CD14-positive monocyte (primary cell): ENCODE measurements around the gene OLFM1. TPM values are rescaled to one million over a fixed set of nuclear protein-coding genes. Genes with fewer than 3 reads are reported as not detected.

Experiments used
- DNase-seq, 3 donors: peaks; one replicate each; pipeline ENCODE4 v3.0.0-alpha.2; 2011 to 2022
- H2AFZ ChIP-seq: 2 replicates; pipeline ENCODE4 v1.6.0; 2012; ENCODE audit warnings: mild to moderate bottlenecking, low read depth, low read length, inconsistent platforms; ENCODE audit not compliant: insufficient read depth, poor library complexity, severe bottlenecking
- H3K27ac ChIP-seq, 2 donors: 1 replicate in 1 of 2; 2 replicates in 1 of 2; pipeline ENCODE4 v1.5.1; 2012 to 2013; ENCODE audit warnings: low read length in 2 of 2, control low read depth in 1 of 2, inconsistent platforms in 1 of 2, low read depth in 1 of 2, mild to moderate bottlenecking in 1 of 2
- H3K27me3 ChIP-seq, 2 donors: one replicate each; pipeline versions ENCODE4 v1.6.0 to v1.6.1; 2011 to 2013; ENCODE audit warnings: low read length in 2 of 2; ENCODE audit not compliant: control insufficient read depth in 2 of 2, insufficient read depth in 2 of 2
- H3K36me3 ChIP-seq, 2 donors: replicated peaks in 1 of 2; 1 replicate in 1 of 2; 2 replicates in 1 of 2; pipeline versions ENCODE4 v1.5.1 to v1.6.1; 2012 to 2013; ENCODE audit warnings: low read length in 2 of 2, control low read depth in 1 of 2, inconsistent platforms in 1 of 2, mild to moderate bottlenecking in 1 of 2; ENCODE audit not compliant: insufficient read depth in 2 of 2, control insufficient read depth in 1 of 2
- H3K4me1 ChIP-seq, 2 donors: 1 replicate in 1 of 2; 2 replicates in 1 of 2; pipeline versions ENCODE4 v1.5.1 to v1.6.1; 2012 to 2013; ENCODE audit warnings: low read length in 2 of 2, control low read depth in 1 of 2, inconsistent platforms in 1 of 2, mild to moderate bottlenecking in 1 of 2, moderate library complexity in 1 of 2; ENCODE audit not compliant: insufficient read depth in 2 of 2, control insufficient read depth in 1 of 2
- H3K4me2 ChIP-seq: replicated peaks from 2 replicates; pipeline ENCODE3; 2012; ENCODE audit warnings: low read length, moderate library complexity, mild to moderate bottlenecking; ENCODE audit not compliant: poor library complexity, severe bottlenecking; ENCODE audit errors: extremely low read depth
- H3K4me3 ChIP-seq, 3 experiments: fragments of 200-600 bp in 1 of 3; sonication (generic) in 1 of 3; replicated peaks in 1 of 3; 1 replicate in 2 of 3; 2 replicates in 1 of 3; pipeline ENCODE4 v1.5.1; 2011 to 2013; ENCODE audit warnings: low read length in 3 of 3, mild to moderate bottlenecking in 3 of 3, control low read depth in 2 of 3, low read depth in 2 of 3, inconsistent platforms in 1 of 3, moderate library complexity in 1 of 3
- H3K79me2 ChIP-seq: 2 replicates; pipeline ENCODE4 v1.6.0; 2012; ENCODE audit warnings: mild to moderate bottlenecking, control low read depth, inconsistent platforms, low read length, moderate library complexity; ENCODE audit not compliant: insufficient read depth
- H3K9ac ChIP-seq: 2 replicates; pipeline ENCODE4 v1.6.0; 2017; ENCODE audit warnings: low read length, mild to moderate bottlenecking; ENCODE audit not compliant: insufficient read depth, poor library complexity, severe bottlenecking
- H3K9me3 ChIP-seq, 2 donors: replicated peaks in 1 of 2; 1 replicate in 1 of 2; 2 replicates in 1 of 2; pipeline versions ENCODE4 v1.5.1 to v1.6.1; 2012 to 2013; ENCODE audit warnings: low read length in 2 of 2, control low read depth in 1 of 2; ENCODE audit not compliant: control insufficient read depth in 1 of 2, insufficient read depth in 1 of 2
- H4K20me1 ChIP-seq: 2 replicates; pipeline ENCODE4 v1.6.0; 2012; ENCODE audit warnings: mild to moderate bottlenecking, low read length, control low read depth, moderate library complexity; ENCODE audit not compliant: insufficient read depth
- H3K27ac Mint-ChIP-seq, 7 donors: one replicate each; pipeline ENCODE4 v1.8.0; 2020; ENCODE audit warnings: mild to moderate bottlenecking in 7 of 7, mixed read lengths in 7 of 7, moderate library complexity in 6 of 7, inconsistent platforms in 2 of 7
- H3K27me3 Mint-ChIP-seq, 3 donors: one replicate each; pipeline ENCODE4 v1.8.0; 2021 to 2022; ENCODE audit warnings: low read depth in 3 of 3, mild to moderate bottlenecking in 3 of 3, mixed read lengths in 3 of 3, moderate library complexity in 3 of 3, inconsistent platforms in 1 of 3
- H3K36me3 Mint-ChIP-seq, 2 donors: one replicate each; pipeline ENCODE4 v1.8.0; 2020; ENCODE audit warnings: mixed read lengths in 2 of 2, inconsistent platforms in 1 of 2, mild to moderate bottlenecking in 1 of 2
- H3K4me1 Mint-ChIP-seq: one replicate; pipeline ENCODE4 v1.8.0; 2020; ENCODE audit warnings: mild to moderate bottlenecking, mixed read lengths
- H3K4me3 Mint-ChIP-seq, 2 donors: one replicate each; pipeline ENCODE4 v1.8.0; 2020; ENCODE audit warnings: mild to moderate bottlenecking in 2 of 2, mixed read lengths in 2 of 2, moderate library complexity in 1 of 2
- H3K9me3 Mint-ChIP-seq, 7 donors: one replicate each; pipeline ENCODE4 v1.8.0; 2020 to 2022; ENCODE audit warnings: mixed read lengths in 7 of 7, mild to moderate bottlenecking in 6 of 7, moderate library complexity in 6 of 7, inconsistent platforms in 2 of 7
- CTCF ChIP-seq: fragments of 200-600 bp; IDR thresholded peaks from one replicate; pipeline ENCODE4 v1.8.0; 2022; ENCODE audit warnings: antibody characterized with exemption, mild to moderate bottlenecking
- WGBS: methylation state at CpG from one replicate; pipeline ENCODE4 v1.1.5; 2013; ENCODE audit warnings: missing lambda C conversion rate; ENCODE audit not compliant: insufficient coverage; 5-methylcytosine and 5-hydroxymethylcytosine counted together
- intact Hi-C, 2 donors: fragments of 100-400 bp; cut with micrococcal nuclease; formaldehyde crosslinking; loops; one replicate each; pipeline versions ENCODE4 v1.15.0 to v1.15.1; 2023
- polyA plus RNA-seq, 3 donors: library from polyadenylated mRNA; depleted of rRNA in 1 of 3; unstranded in 2 of 3; stranded (reverse) in 1 of 3; fragments of 300-500 nt in 2 of 3; fragments of >200 nt in 1 of 3; fragmentation: Illumina TruSeq in 2 of 3; gene quantifications; 1 replicate in 2 of 3; 2 replicates in 1 of 3; pipeline ENCODE4 v1.2.3, GENCODE V29; 2012 to 2021

The OLFM1 gene
- polyA plus RNA-seq, 3 donors, result 7.6 to 10.9 (median 9.4) TPM

- no peaks in the 10 kb centered on the region for H3K79me2 ChIP-seq
- H3K27me3 Mint-ChIP-seq, result peaks cover 0 to 4% (median 2%) of the 10 kb centered on the region in 3 donors
- H3K9me3 Mint-ChIP-seq, result peaks cover 0 to 2% (median 0%) of the 10 kb centered on the region in 7 donors
- H4K20me1 ChIP-seq, result no peaks in the 10 kb centered on the region
- no peak for DNase-seq
- no peaks in the 10 kb centered on the region for H3K36me3 ChIP-seq
- TF ChIP-seq CTCF, result no peak
- H3K27ac ChIP-seq, result no peak overlapping the region
- H3K9me3 ChIP-seq, result no peaks in the 10 kb centered on the region
- no peaks in the 10 kb centered on the region for H3K4me1 Mint-ChIP-seq
- no peaks in the 10 kb centered on the region for H3K4me1 ChIP-seq
- intact Hi-C loops, result no loop called here
- no peak overlapping the region for H3K4me2 ChIP-seq
- no peak overlapping the region for H3K4me3 ChIP-seq
- WGBS, result 97% methylated on average over 5 of the region's 14 CpGs
- no peak overlapping the region for H3K27ac Mint-ChIP-seq
- no peaks in the 10 kb centered on the region for H3K27me3 ChIP-seq
- no peak overlapping the region for H3K9ac ChIP-seq
- H3K36me3 Mint-ChIP-seq, result no peaks in the 10 kb centered on the region
- no peak overlapping the region for H2AFZ ChIP-seq
- H3K4me3 Mint-ChIP-seq, result no peak overlapping the region
Observed at GRCh38 chr9:135166565-135166964, 79.1 kb downstream of the OLFM1 start.

- no peaks in the 10 kb centered on the region for H3K4me1 ChIP-seq
- no peak overlapping the region for H2AFZ ChIP-seq
- no peaks in the 10 kb centered on the region for H3K36me3 ChIP-seq
- intact Hi-C loops, result no loop called here
- H3K27me3 ChIP-seq, result no peaks in the 10 kb centered on the region
- H3K9me3 ChIP-seq, result no peaks in the 10 kb centered on the region
- no peak for TF ChIP-seq CTCF
- Mint-ChIP-seq H3K4me1 (no peaks in the 10 kb centered on the region), H3K4me3 (no peak overlapping the region), H3K9me3 (peaks cover 0 to 2% (median 0%) of the 10 kb centered on the region in 7 donors), H3K27ac (no peak overlapping the region), H3K27me3 (peaks cover 0 to 4% (median 2%) of the 10 kb centered on the region in 3 donors), H3K36me3 (no peaks in the 10 kb centered on the region)
- H3K79me2 ChIP-seq, result no peaks in the 10 kb centered on the region
- H3K27ac ChIP-seq, result no peak overlapping the region
- 87% methylated on average over 11 of the region's 12 CpGs for WGBS
- H3K9ac ChIP-seq, result no peak overlapping the region
- no peaks in the 10 kb centered on the region for H4K20me1 ChIP-seq
- no peak overlapping the region for H3K4me3 ChIP-seq
- DNase-seq, result no peak
- no peak overlapping the region for H3K4me2 ChIP-seq
Observed at GRCh38 chr9:135167356-135167755, 79.9 kb downstream of the OLFM1 start.
